Parathyroid adenoma (tissue), 2 donors: ENCODE data around the gene SEPTIN8.

Experiments
- H2AFZ ChIP-seq: fragments of 300-600 bp; sonication (generic); one replicate; pipeline ENCODE4 v1.7.0; 2017; ENCODE audit warnings: antibody characterized with exemption, mild to moderate bottlenecking
- H3K27ac ChIP-seq: fragments of 300-600 bp; sonication (generic); one replicate; pipeline ENCODE4 v1.7.0; 2017
- H3K27me3 ChIP-seq: fragments of 300-600 bp; sonication (generic); one replicate; pipeline ENCODE4 v1.7.0; 2017; ENCODE audit warnings: low read length; ENCODE audit not compliant: control insufficient read depth, insufficient read depth
- H3K36me3 ChIP-seq: fragments of 300-600 bp; sonication (generic); one replicate; pipeline ENCODE4 v1.7.0; 2017; ENCODE audit warnings: low read length; ENCODE audit not compliant: control insufficient read depth, insufficient read depth
- H3K4me1 ChIP-seq: fragments of 300-600 bp; sonication (generic); one replicate; pipeline ENCODE4 v1.7.0; 2017; ENCODE audit warnings: control low read depth
- H3K4me2 ChIP-seq: fragments of 300-600 bp; sonication (generic); one replicate; pipeline ENCODE4 v1.7.0; 2017; ENCODE audit warnings: low read length
- H3K4me3 ChIP-seq: fragments of 300-600 bp; sonication (generic); one replicate; pipeline ENCODE4 v1.7.0; 2017; ENCODE audit warnings: low read depth, low read length
- H3K79me2 ChIP-seq: fragments of 300-600 bp; sonication (generic); one replicate; pipeline ENCODE4 v1.7.0; 2017; ENCODE audit warnings: control low read depth
- H3K9ac ChIP-seq: fragments of 300-600 bp; sonication (generic); one replicate; pipeline ENCODE4 v1.7.0; 2017; ENCODE audit warnings: mild to moderate bottlenecking
- H3K9me3 ChIP-seq: fragments of 300-600 bp; sonication (generic); one replicate; pipeline ENCODE4 v1.7.0; 2017; ENCODE audit warnings: low read length; ENCODE audit not compliant: control insufficient read depth
- TF ChIP-seq, protein P1 (sequence below): fragments of 300-600 bp; sonication (generic); IDR thresholded peaks from one replicate; pipeline ENCODE4 v1.7.0; 2017; ENCODE audit warnings: antibody characterized with exemption, mild to moderate bottlenecking
- donor health status: primary hyperparathyroidism.

Gene SEPTIN8

DNA sequence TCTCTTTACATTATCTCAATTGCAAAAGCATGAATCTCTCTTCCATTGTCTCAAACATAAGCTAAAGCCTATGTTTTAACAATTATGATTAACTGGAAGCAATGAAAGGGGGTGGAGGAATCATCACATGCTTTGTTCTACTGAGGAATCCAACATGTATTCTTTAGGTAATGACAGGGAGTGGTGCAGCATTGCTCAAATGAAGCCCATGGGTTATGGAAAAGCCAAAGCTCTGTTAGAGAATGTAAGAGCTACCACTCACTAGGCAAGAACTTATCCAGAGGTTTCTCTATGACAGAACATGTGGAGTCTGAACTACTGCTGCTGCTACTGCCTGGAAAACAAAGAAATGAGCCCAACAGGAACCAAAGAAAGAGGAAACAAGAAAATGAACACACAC is 68.4 kb downstream of the SEPTIN8 start:
- Histone ChIP-seq H3K4me2 (no peak overlapping the region), H3K27ac (no peak overlapping the region), H3K27me3 (no peaks in the 10 kb centered on the region), H3K36me3 (no peaks in the 10 kb centered on the region), H3K4me1 (no peaks in the 10 kb centered on the region), H3K4me3 (no peak overlapping the region), H2AFZ (no peak overlapping the region), H3K9me3 (no peaks in the 10 kb centered on the region), H3K79me2 (no peaks in the 10 kb centered on the region), H3K9ac (no peak overlapping the region)
- TF ChIP-seq, protein P1, sequence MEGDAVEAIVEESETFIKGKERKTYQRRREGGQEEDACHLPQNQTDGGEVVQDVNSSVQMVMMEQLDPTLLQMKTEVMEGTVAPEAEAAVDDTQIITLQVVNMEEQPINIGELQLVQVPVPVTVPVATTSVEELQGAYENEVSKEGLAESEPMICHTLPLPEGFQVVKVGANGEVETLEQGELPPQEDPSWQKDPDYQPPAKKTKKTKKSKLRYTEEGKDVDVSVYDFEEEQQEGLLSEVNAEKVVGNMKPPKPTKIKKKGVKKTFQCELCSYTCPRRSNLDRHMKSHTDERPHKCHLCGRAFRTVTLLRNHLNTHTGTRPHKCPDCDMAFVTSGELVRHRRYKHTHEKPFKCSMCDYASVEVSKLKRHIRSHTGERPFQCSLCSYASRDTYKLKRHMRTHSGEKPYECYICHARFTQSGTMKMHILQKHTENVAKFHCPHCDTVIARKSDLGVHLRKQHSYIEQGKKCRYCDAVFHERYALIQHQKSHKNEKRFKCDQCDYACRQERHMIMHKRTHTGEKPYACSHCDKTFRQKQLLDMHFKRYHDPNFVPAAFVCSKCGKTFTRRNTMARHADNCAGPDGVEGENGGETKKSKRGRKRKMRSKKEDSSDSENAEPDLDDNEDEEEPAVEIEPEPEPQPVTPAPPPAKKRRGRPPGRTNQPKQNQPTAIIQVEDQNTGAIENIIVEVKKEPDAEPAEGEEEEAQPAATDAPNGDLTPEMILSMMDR, result no peak

- no peak overlapping the region for H3K4me2 ChIP-seq
- no peak overlapping the region for H3K27ac ChIP-seq
- no peak overlapping the region for H3K4me3 ChIP-seq
- no peak overlapping the region for H3K9ac ChIP-seq
- no peaks in the 10 kb centered on the region for H3K36me3 ChIP-seq
- H3K4me1 ChIP-seq, result no peaks in the 10 kb centered on the region
- H3K79me2 ChIP-seq, result no peaks in the 10 kb centered on the region
- no peaks in the 10 kb centered on the region for H3K27me3 ChIP-seq
- TF ChIP-seq, protein P1, result no peak
- no peaks in the 10 kb centered on the region for H3K9me3 ChIP-seq
- H2AFZ ChIP-seq, result no peak overlapping the region
Measured at GRCh38 chr5:132704875-132705274, 72.2 kb downstream of the SEPTIN8 start.
